ENCODE results near the gene GALNT9. TPM values are rescaled to one million over a fixed set of nuclear protein-coding genes. Genes with fewer than 3 reads are reported as not detected.

The GALNT9 gene
- total RNA-seq, 4 donors from 2014 or later = 0.13 TPM; not detected in 3

- DNase-seq (ENCODE audit: low spot score in 2 of 2) = no peak
- intact Hi-C loops (cut with DNase I; ENCODE audit: low total_unique reads) = no loop called here
Measured at GRCh38 chr12:132147423-132148367, 181.7 kb downstream of the GALNT9 start.

GRCh38 chr12:132146772-132147422 lies 182.5 kb downstream of the GALNT9 start:
- no peak for TF ChIP-seq POLR2A (IDR thresholded peaks at IDR 0.05)
- no peak for TF ChIP-seq CTCF (IDR thresholded peaks at IDR 0.05)
- WGBS, 2 donors = 94 to 97% methylated on average over 18 to 19 of the region's 19 CpGs
- DNase-seq (ENCODE audit: low spot score in 2 of 2) = peak in 1 of 2 donors; percentile 71
- no peak overlapping the region for H3K4me3 ChIP-seq (ENCODE audit: low read depth, poor library complexity, severe bottlenecking)
- intact Hi-C loops (cut with DNase I; ENCODE audit: low total_unique reads) = no loop called here

More at GRCh38 chr12:132147423-132148367, 181.7 kb downstream of the GALNT9 start:
- WGBS, 2 donors = 86 to 92% methylated on average over 18 to 22 of the region's 38 CpGs
- H3K4me3 ChIP-seq (ENCODE audit: low read depth, poor library complexity, severe bottlenecking) = no peak overlapping the region
- TF ChIP-seq POLR2A (IDR thresholded peaks at IDR 0.05) (no peak), CTCF (IDR thresholded peaks at IDR 0.05) (no peak)

Other genes with a start within 250 kb of the GALNT9 start
- 10 to 100 TPM; 11.1 to 31.8 (median 19.2) TPM for gene DDX51, start 185.3 kb downstream of the GALNT9 start, total RNA-seq
- 10 to 100 TPM in 3 of 4 donors, 1 to 10 TPM in 1; 7.3 to 17.7 (median 14.1) TPM for gene NOC4L, start 185.1 kb downstream of the GALNT9 start, total RNA-seq
- 100 to 1,000 TPM in 1 of 4 donors, 10 to 100 TPM in 3; 15.5 to 250 (median 19.6) TPM for gene FBRSL1, start 160.6 kb upstream of the GALNT9 start, total RNA-seq

Data from lower leg skin (tissue), 4 donors.